ENCODE data around the gene EDN3. TPM values are rescaled to one million over a fixed set of nuclear protein-coding genes. Genes with fewer than 3 reads are reported as not detected.

The EDN3 gene
- total and polyA plus RNA-seq, 7 donors: 0.62 to 2.3 (median 1.3) TPM

GRCh38 chr20:59309218-59309617, 8.8 kb downstream of the EDN3 start:
- intact Hi-C loops (cut with DNase I): no loop called here
- DNase-seq: no peak
- 68 to 76% (median 72%) methylated on average over 3 of the region's 3 CpGs for WGBS, 3 donors

GRCh38 chr20:59314997-59315396, 14.6 kb downstream of the EDN3 start:
- DNase-seq (no peak), ATAC-seq (no peak)
- H3K27me3 ChIP-seq (ENCODE audit: insufficient read depth in 3 of 3, low read length in 2 of 3): peaks cover 0 to 28% (median 4%) of the 10 kb centered on the region in 3 donors
- H3K9me3 ChIP-seq: no peaks in the 10 kb centered on the region
- intact Hi-C loops (cut with DNase I): no loop called here
- no peaks in the 10 kb centered on the region for H3K36me3 ChIP-seq (ENCODE audit: insufficient read depth in 1 of 2, low read depth in 1 of 2)
- no peak for TF ChIP-seq CTCF (IDR thresholded peaks at IDR 0.05)
- H3K27ac ChIP-seq: no peak overlapping the region
- 11 to 18% (median 16%) methylated on average over 2 of the region's 2 CpGs for WGBS, 3 donors
- no peak overlapping the region for H3K4me3 ChIP-seq
- no peaks in the 10 kb centered on the region for H3K4me1 ChIP-seq

More at GRCh38 chr20:59309218-59309617, 8.8 kb downstream of the EDN3 start:
- H3K27ac ChIP-seq: no peak overlapping the region
- H3K36me3 ChIP-seq (ENCODE audit: insufficient read depth in 1 of 2, low read depth in 1 of 2): no peaks in the 10 kb centered on the region
- H3K9me3 ChIP-seq: no peaks in the 10 kb centered on the region
- peaks cover 0 to 18% (median 3%) of the 10 kb centered on the region in 3 donors for H3K27me3 ChIP-seq (ENCODE audit: insufficient read depth in 3 of 3, low read length in 2 of 3)
- no peak for TF ChIP-seq CTCF (IDR thresholded peaks at IDR 0.05)
- H3K4me3 ChIP-seq: no peak overlapping the region
- H3K4me1 ChIP-seq: no peaks in the 10 kb centered on the region
- ATAC-seq: no peak

- Histone ChIP-seq H3K27ac (no peak overlapping the region), H3K27me3 (ENCODE audit: insufficient read depth in 3 of 3, low read length in 2 of 3) (peaks cover 0 to 30% (median 6%) of the 10 kb centered on the region in 3 donors), H3K4me1 (no peaks in the 10 kb centered on the region), H3K9me3 (no peaks in the 10 kb centered on the region), H3K4me3 (no peak overlapping the region), H3K36me3 (ENCODE audit: insufficient read depth in 1 of 2, low read depth in 1 of 2) (no peaks in the 10 kb centered on the region)
- 54 to 74% (median 58%) methylated on average over 13 of the region's 13 CpGs for WGBS, 3 donors
- no peak for DNase-seq
- no peak for ATAC-seq
- no peak for TF ChIP-seq CTCF (IDR thresholded peaks at IDR 0.05)
- intact Hi-C loops (cut with DNase I): no loop called here
Measured at GRCh38 chr20:59316911-59317731, 16.7 kb downstream of the EDN3 start.

- Histone ChIP-seq H3K36me3 (ENCODE audit: insufficient read depth in 1 of 2, low read depth in 1 of 2) (no peaks in the 10 kb centered on the region), H3K27ac (no peak overlapping the region), H3K9me3 (no peaks in the 10 kb centered on the region), H3K4me1 (no peaks in the 10 kb centered on the region), H3K4me3 (no peak overlapping the region), H3K27me3 (ENCODE audit: insufficient read depth in 3 of 3, low read length in 2 of 3) (peaks cover 0 to 33% (median 6%) of the 10 kb centered on the region in 3 donors)
- DNase-seq (no peak), ATAC-seq (no peak)
- WGBS, 3 donors: 69 to 84% (median 71%) methylated on average over 20 of the region's 20 CpGs
- no peak for TF ChIP-seq CTCF (IDR thresholded peaks at IDR 0.05)
- intact Hi-C loops (cut with DNase I): no loop called here
Measured at GRCh38 chr20:59318201-59318790, 17.9 kb downstream of the EDN3 start.

Data from psoas muscle (tissue), 8 donors.